ENCODE data around the gene KRT17. TPM values are rescaled to one million over a fixed set of nuclear protein-coding genes. Genes with fewer than 3 reads are reported as not detected.
"Not testable (repeated sequence)": the region's sequence is repeated elsewhere in the genome, so short reads cannot be mapped to it uniquely, and the experiment has no call there.

The KRT17 gene
- total and polyA plus RNA-seq, 9 of the 15 experiments (the other 6 are each of a cell fraction or from before 2014, with no cell fraction given): 0.23 to 0.25 TPM; not detected in 7

GRCh38 chr17:41583137-41584127, 40.9 kb downstream of the KRT17 start (continued):
- TF ChIP-seq MAZ (CRISPR knock-in tag; conservative IDR thresholded peaks at IDR 0.05 in 1 of 2, IDR thresholded peaks at IDR 0.05 in 1 of 2) (no peak), KLF6 (CRISPR knock-in tag; IDR thresholded peaks at IDR 0.05; ENCODE audit: borderline replicate concordance) (no peak), CHD2 (IDR thresholded peaks at IDR 0.05; ENCODE audit: low read depth, low read length) (no peak)

GRCh38 chr17:41582061-41582968, 42.1 kb downstream of the KRT17 start:
- POLR2A ChIA-PET: interaction anchor here (1.7 kb wide), 1 partner anchor 11 kb away, joined by 3 read pairs; no protein-coding TSS in a partner anchor
- H3K27me3 ChIP-seq (ENCODE audit: control insufficient read depth in 2 of 2, insufficient read depth in 2 of 2, low read length in 2 of 2): peaks cover 8 to 43% of the 10 kb centered on the region in 2 experiments; a peak in 4 of 5 replicates
- ATAC-seq; H3K4me3 ChIP-seq; H3K36me3 ChIP-seq (ENCODE audit: control insufficient read depth, insufficient read depth, low read length); H2AFZ ChIP-seq (ENCODE audit: low read depth, low read length); CTCF ChIA-PET (ENCODE audit: low intra/inter-chr PET ratio); in situ Hi-C loops (cut with MboI); H3K9ac ChIP-seq (ENCODE audit: insufficient read depth in 1 of 2, low read depth in 2 of 2, low read length in 2 of 2); H3K4me2 ChIP-seq (ENCODE audit: insufficient read depth, low read length); intact Hi-C loops (cut with micrococcal nuclease); H4K20me1 ChIP-seq (replicated peaks; ENCODE audit: control insufficient read depth, insufficient read depth, low read length); FAIRE-seq; H3K9me1 ChIP-seq (ENCODE audit: control insufficient read depth, insufficient read depth, low read length); H3K9me3 ChIP-seq (replicated peaks; ENCODE audit: control insufficient read depth, insufficient read depth, low read depth, low read length); H3K27ac ChIP-seq (ENCODE audit: extremely low read depth, low read depth, low read length); BruUV-seq (replicated peaks); H3K79me2 ChIP-seq (ENCODE audit: control insufficient read depth, insufficient read depth, low read length); DNase-seq (ENCODE audit: extremely low read depth in 1 of 4, low spot score in 3 of 4); H3K4me1 ChIP-seq (replicated peaks in 1 of 2; ENCODE audit: control insufficient read depth in 2 of 2, insufficient read depth in 2 of 2, low read length in 2 of 2): not testable (repeated sequence)
- 4% methylated on average over 13 of the region's 13 CpGs for WGBS (ENCODE audit: insufficient coverage, low coverage, missing lambda C conversion rate)
